Endothelial cell of umbilical vein (primary cell): ENCODE measurements around the gene MAPK9. TPM values are rescaled to one million over a fixed set of nuclear protein-coding genes. Genes with fewer than 3 reads are reported as not detected.

Experiments
- BruUV-seq: library from RNA; stranded (reverse); fragments of 400-500 nt; replicated peaks from 2 replicates; lab custom pipeline; 2021; lab: Mats Ljungman, UMichigan
- CTCF ChIA-PET: fragments of 300-600, 350-600 bp; sonication (Branson Sonifier 250); formaldehyde crosslinking; loops from one replicate; lab custom pipeline; 2021; ENCODE audit warnings: antibody characterized with exemption, inconsistent platforms; lab: Charles Lee
- POLR2A ChIA-PET: fragments of 300-600, 350-600 bp; sonication (Branson Sonifier 250); formaldehyde crosslinking; loops from one replicate; lab custom pipeline; 2021; ENCODE audit warnings: antibody characterized with exemption, inconsistent platforms; lab: Charles Lee
- DNase-seq: peaks from one replicate; pipeline ENCODE4 v3.0.0-alpha.2; 2011; ENCODE audit warnings: low read depth, low spot score
- FAIRE-seq: peaks from 2 replicates; lab custom pipeline; 2011; peaks lifted over from hg19 to GRCh38; lab: Jason Lieb, UNC
- H2AFZ ChIP-seq: 2 replicates; pipeline ENCODE4 v1.6.0; 2012; ENCODE audit warnings: low read depth, low read length, control low read depth, inconsistent platforms
- H3K27ac ChIP-seq: 2 replicates; pipeline ENCODE4 v1.5.1; 2011; ENCODE audit warnings: low read depth, mild to moderate bottlenecking, control low read depth, low read length, moderate library complexity; ENCODE audit not compliant: insufficient read depth
- H3K27me3 ChIP-seq, 2 experiments: 2 replicates each; pipeline versions ENCODE4 v1.6.0 to v1.6.1; 2011; ENCODE audit warnings: low read length in 2 of 2, mixed read lengths in 1 of 2; ENCODE audit not compliant: control insufficient read depth in 2 of 2, insufficient read depth in 2 of 2
- H3K36me3 ChIP-seq, 2 experiments: 2 replicates in 1 of 2; 3 replicates in 1 of 2; pipeline ENCODE4 v1.5.1; 2011; ENCODE audit warnings: low read length in 2 of 2, mild to moderate bottlenecking in 1 of 2, moderate library complexity in 1 of 2; ENCODE audit not compliant: control insufficient read depth in 2 of 2, insufficient read depth in 2 of 2; ENCODE audit errors: extremely low read depth in 1 of 2
- H3K4me1 ChIP-seq: 3 replicates; pipeline ENCODE4 v1.5.1; 2011; ENCODE audit warnings: mild to moderate bottlenecking, low read length; ENCODE audit not compliant: control insufficient read depth, insufficient read depth; ENCODE audit errors: extremely low read depth
- H3K4me2 ChIP-seq: 2 replicates; pipeline ENCODE4 v1.6.1; 2011; ENCODE audit warnings: low read length, control low read depth, mixed read lengths; ENCODE audit not compliant: insufficient read depth
- H3K4me3 ChIP-seq, 3 experiments: fragments of 200-600 bp in 1 of 3; sonication (generic), shearing (Covaris generic) in 1 of 3; replicated peaks in 1 of 3; 2 replicates each; pipeline ENCODE4 v1.5.1; 2011 to 2016; ENCODE audit warnings: control low read depth in 3 of 3, low read length in 3 of 3, mild to moderate bottlenecking in 2 of 3, inconsistent platforms in 1 of 3, low read depth in 1 of 3, moderate library complexity in 1 of 3; ENCODE audit not compliant: insufficient read depth in 1 of 3
- H3K79me2 ChIP-seq: 2 replicates; pipeline ENCODE4 v1.6.0; 2012; ENCODE audit warnings: low read length, inconsistent platforms; ENCODE audit not compliant: control insufficient read depth, insufficient read depth
- H3K9ac ChIP-seq: replicated peaks from 2 replicates; pipeline ENCODE3; 2011; ENCODE audit warnings: low read length, control low read depth; ENCODE audit not compliant: insufficient read depth; ENCODE audit errors: extremely low read depth
- H3K9me1 ChIP-seq: replicated peaks from 3 replicates; pipeline ENCODE4 v1.6.0; 2011; ENCODE audit warnings: mild to moderate bottlenecking, low read length; ENCODE audit not compliant: control insufficient read depth, insufficient read depth; ENCODE audit errors: extremely low read depth
- H3K9me3 ChIP-seq: replicated peaks from 2 replicates; pipeline ENCODE4 v1.5.1; 2012; ENCODE audit warnings: low read length, inconsistent platforms; ENCODE audit not compliant: control insufficient read depth, insufficient read depth
- H4K20me1 ChIP-seq: replicated peaks from 2 replicates; pipeline ENCODE3; 2011; ENCODE audit warnings: mild to moderate bottlenecking, low read length; ENCODE audit not compliant: control insufficient read depth, insufficient read depth; ENCODE audit errors: extremely low read depth
- EZH2 ChIP-seq: IDR thresholded peaks from 2 replicates; pipeline ENCODE4 v1.6.1; 2012; ENCODE audit warnings: borderline replicate concordance, low read depth, mild to moderate bottlenecking, moderate library complexity, low read length, inconsistent platforms; ENCODE audit not compliant: severe bottlenecking
- FOS ChIP-seq: IDR thresholded peaks from 2 replicates; pipeline ENCODE4 v1.6.1; 2011; ENCODE audit warnings: mild to moderate bottlenecking, low read length, moderate library complexity, borderline replicate concordance; ENCODE audit not compliant: insufficient read depth
- GATA2 ChIP-seq: IDR thresholded peaks from 2 replicates; pipeline ENCODE4 v1.7.0; 2011; ENCODE audit warnings: low read depth, mild to moderate bottlenecking, moderate library complexity, mixed read lengths, low read length; ENCODE audit not compliant: insufficient read length, insufficient read depth
- JUN ChIP-seq: IDR thresholded peaks from 2 replicates; pipeline ENCODE4 v1.6.1; 2011; ENCODE audit warnings: borderline replicate concordance, low read depth; ENCODE audit not compliant: insufficient read length, insufficient read depth
- MYC ChIP-seq: IDR thresholded peaks from one replicate; pipeline ENCODE4 v1.6.1; 2011; ENCODE audit warnings: mild to moderate bottlenecking, low read depth, low read length
- POLR2A ChIP-seq: IDR thresholded peaks from 2 replicates; pipeline ENCODE4 v1.6.1; 2012; ENCODE audit warnings: low read depth, mild to moderate bottlenecking, control low read depth, low read length
- POLR2AphosphoS5 ChIP-seq: IDR thresholded peaks from 2 replicates; pipeline ENCODE4 v1.6.1; 2012; ENCODE audit warnings: low read depth, mild to moderate bottlenecking, control low read depth, low read length, moderate library complexity; ENCODE audit not compliant: insufficient read depth
- dilution Hi-C: fragments of 300-500 bp; cut with MboI; formaldehyde crosslinking; loops from one replicate; pipeline ENCODE4 v1.15.0; 2019; ENCODE audit warnings: low sequenced_read_pairs; ENCODE audit not compliant: extremely low pct_ligation_motif_present
- intact Hi-C: fragments of 100-400 bp; cut with micrococcal nuclease; formaldehyde crosslinking; loops from one replicate; pipeline ENCODE4 v1.10.0; 2022
- polyA plus RNA-seq, 4 experiments: library from polyadenylated mRNA; depleted of rRNA in 3 of 4; stranded (reverse) in 3 of 4; unstranded in 1 of 4; fragments of >200 nt; gene quantifications; 2 replicates each; pipeline versions ENCODE4 v1.2.1 to v1.2.3, GENCODE V29; 2011 to 2012; ENCODE audit warnings: missing spikeins in 1 of 4
- total RNA-seq: library from RNA; stranded (reverse); gene quantifications from 2 replicates; pipeline ENCODE4 v1.2.3, GENCODE V29; 2021
- TF ChIP-seq, protein P1 (sequence below): IDR thresholded peaks from 2 replicates; pipeline ENCODE4 v1.6.1; 2011; ENCODE audit not compliant: insufficient read depth, insufficient read length
- TF ChIP-seq, protein P2 (sequence below), 2 donors: IDR thresholded peaks; 1 replicate in 1 of 2; 2 replicates in 1 of 2; pipeline ENCODE4 v1.5.1; 2011; ENCODE audit warnings: low read length in 2 of 2, mild to moderate bottlenecking in 2 of 2, moderate library complexity in 2 of 2, control low read depth in 1 of 2, inconsistent platforms in 1 of 2, low read depth in 1 of 2; ENCODE audit not compliant: insufficient read depth in 1 of 2; ENCODE audit errors: extremely low read depth in 1 of 2

The MAPK9 gene
- total and polyA plus RNA-seq, 2 donors (not counting 3 experiments of a cell fraction or from before 2014, with no cell fraction given), result 24.6 to 34.8 TPM

DNA sequence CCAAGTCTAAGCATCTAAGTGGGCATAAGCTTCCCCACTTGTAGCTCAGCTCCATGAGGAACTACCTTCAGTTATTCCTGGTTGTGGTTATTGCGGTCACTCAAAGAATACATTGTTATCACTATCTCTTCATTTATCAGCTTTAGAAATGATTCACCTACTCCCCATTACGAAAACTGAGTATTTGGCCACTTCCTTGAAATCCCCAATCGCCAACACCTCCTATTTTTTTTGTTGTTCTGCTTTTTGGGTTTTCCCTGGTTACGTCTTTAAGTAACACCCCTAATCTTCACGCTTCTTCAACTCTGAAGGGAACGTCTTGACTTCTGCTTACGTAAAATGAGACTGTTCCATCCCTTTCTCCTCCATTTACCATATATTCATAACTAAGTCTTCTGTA lies 20.7 kb downstream of the MAPK9 start:
- H4K20me1 ChIP-seq, result no peaks in the 10 kb centered on the region
- CTCF ChIA-PET, result interaction anchor here (1.2 to 1.4 kb wide), 2 partner anchors 10 to 13 kb away, joined by 3 to 5 read pairs; no protein-coding TSS in a partner anchor
- no peak overlapping the region for H3K4me2 ChIP-seq
- no peaks in the 10 kb centered on the region for H3K36me3 ChIP-seq
- dilution Hi-C loops (no loop called here), intact Hi-C loops (no loop called here)
- no peak overlapping the region for H3K9ac ChIP-seq
- POLR2A ChIA-PET, result no interaction called here
- H3K27me3 ChIP-seq, result no peaks in the 10 kb centered on the region
- no peak overlapping the region for H3K27ac ChIP-seq
- no peak for FAIRE-seq
- DNase-seq, result no peak
- TF ChIP-seq POLR2A (no peak), JUN (no peak), POLR2AphosphoS5 (no peak), GATA2 (no peak), FOS (no peak), EZH2 (no peak), MYC (no peak)
- TF ChIP-seq, protein P1, sequence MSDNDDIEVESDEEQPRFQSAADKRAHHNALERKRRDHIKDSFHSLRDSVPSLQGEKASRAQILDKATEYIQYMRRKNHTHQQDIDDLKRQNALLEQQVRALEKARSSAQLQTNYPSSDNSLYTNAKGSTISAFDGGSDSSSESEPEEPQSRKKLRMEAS, result no peak
- TF ChIP-seq, protein P2, sequence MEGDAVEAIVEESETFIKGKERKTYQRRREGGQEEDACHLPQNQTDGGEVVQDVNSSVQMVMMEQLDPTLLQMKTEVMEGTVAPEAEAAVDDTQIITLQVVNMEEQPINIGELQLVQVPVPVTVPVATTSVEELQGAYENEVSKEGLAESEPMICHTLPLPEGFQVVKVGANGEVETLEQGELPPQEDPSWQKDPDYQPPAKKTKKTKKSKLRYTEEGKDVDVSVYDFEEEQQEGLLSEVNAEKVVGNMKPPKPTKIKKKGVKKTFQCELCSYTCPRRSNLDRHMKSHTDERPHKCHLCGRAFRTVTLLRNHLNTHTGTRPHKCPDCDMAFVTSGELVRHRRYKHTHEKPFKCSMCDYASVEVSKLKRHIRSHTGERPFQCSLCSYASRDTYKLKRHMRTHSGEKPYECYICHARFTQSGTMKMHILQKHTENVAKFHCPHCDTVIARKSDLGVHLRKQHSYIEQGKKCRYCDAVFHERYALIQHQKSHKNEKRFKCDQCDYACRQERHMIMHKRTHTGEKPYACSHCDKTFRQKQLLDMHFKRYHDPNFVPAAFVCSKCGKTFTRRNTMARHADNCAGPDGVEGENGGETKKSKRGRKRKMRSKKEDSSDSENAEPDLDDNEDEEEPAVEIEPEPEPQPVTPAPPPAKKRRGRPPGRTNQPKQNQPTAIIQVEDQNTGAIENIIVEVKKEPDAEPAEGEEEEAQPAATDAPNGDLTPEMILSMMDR (IDR thresholded peaks at IDR 0.05; ENCODE audit: extremely low read depth in 1 of 2, insufficient read depth in 1 of 2, low read depth in 1 of 2, low read length in 2 of 2), result no peak
- BruUV-seq, result no TSS peak
- no peaks in the 10 kb centered on the region for H3K9me1 ChIP-seq
- H3K4me3 ChIP-seq, result no peak overlapping the region
- no peaks in the 10 kb centered on the region for H3K9me3 ChIP-seq
- H2AFZ ChIP-seq, result no peak overlapping the region
- no peaks in the 10 kb centered on the region for H3K79me2 ChIP-seq
- H3K4me1 ChIP-seq, result no peaks in the 10 kb centered on the region
